ENCODE measurements around the gene CAND2. TPM values are rescaled to one million over a fixed set of nuclear protein-coding genes. Genes with fewer than 3 reads are reported as not detected.

The CAND2 gene
- total RNA-seq, 4 donors from 2014 or later = 11.5 to 29.9 (median 19.4) TPM

GRCh38 chr3:12799525-12800440, 3.3 kb downstream of the CAND2 start:
- TF ChIP-seq CTCF (IDR thresholded peaks at IDR 0.05) (peak in 1 of 4 experiments; percentile 9), POLR2AphosphoS5 (IDR thresholded peaks at IDR 0.05) (no peak)
- ATAC-seq = no peak
- H3K36me3 ChIP-seq = peaks cover 0 to 18% of the 10 kb centered on the region in 2 donors
- no peaks in the 10 kb centered on the region for H3K27me3 ChIP-seq
- no peaks in the 10 kb centered on the region for H3K9me3 ChIP-seq
- H3K4me3 ChIP-seq = no peak overlapping the region
- H3K4me1 ChIP-seq = peaks cover 0 to 35% (median 5%) of the 10 kb centered on the region in 3 donors
- 70 to 80% methylated on average over 1 to 2 of the region's 7 CpGs for WGBS, 2 donors (ENCODE audit: low coverage in 1 of 2)
- peak overlapping the region in 2 of 4 donors; percentile 24 to 93 for H3K27ac ChIP-seq

GRCh38 chr3:12803371-12803770, 6.9 kb downstream of the CAND2 start:
- H3K27me3 ChIP-seq = no peaks in the 10 kb centered on the region
- no peak overlapping the region for H3K27ac ChIP-seq
- peaks cover 0 to 54% of the 10 kb centered on the region in 2 donors for H3K36me3 ChIP-seq
- no peak for ATAC-seq
- TF ChIP-seq POLR2A (IDR thresholded peaks at IDR 0.05) (no peak), POLR2AphosphoS5 (IDR thresholded peaks at IDR 0.05) (no peak), CTCF (IDR thresholded peaks at IDR 0.05) (no peak), EP300 (IDR thresholded peaks at IDR 0.05) (no peak)
- H3K4me3 ChIP-seq = no peak overlapping the region
- WGBS, 2 donors (ENCODE audit: low coverage in 1 of 2) = 100% methylated on average over 2 of the region's 12 CpGs; no CpG with 5 or more reads in 1 of the 2 donors
- H3K4me1 ChIP-seq = peaks cover 0 to 10% (median 0%) of the 10 kb centered on the region in 3 donors
- no peaks in the 10 kb centered on the region for H3K9me3 ChIP-seq

GRCh38 chr3:12807066-12807465, 10.6 kb downstream of the CAND2 start:
- TF ChIP-seq POLR2AphosphoS5 (IDR thresholded peaks at IDR 0.05) = no peak
- no peak for TF ChIP-seq POLR2A (IDR thresholded peaks at IDR 0.05)
- no peak for TF ChIP-seq EP300 (IDR thresholded peaks at IDR 0.05)
- no peak for TF ChIP-seq CTCF (IDR thresholded peaks at IDR 0.05)
- H3K27ac ChIP-seq = peak overlapping the region in 2 of 4 donors; percentile 34 to 85

DNA sequence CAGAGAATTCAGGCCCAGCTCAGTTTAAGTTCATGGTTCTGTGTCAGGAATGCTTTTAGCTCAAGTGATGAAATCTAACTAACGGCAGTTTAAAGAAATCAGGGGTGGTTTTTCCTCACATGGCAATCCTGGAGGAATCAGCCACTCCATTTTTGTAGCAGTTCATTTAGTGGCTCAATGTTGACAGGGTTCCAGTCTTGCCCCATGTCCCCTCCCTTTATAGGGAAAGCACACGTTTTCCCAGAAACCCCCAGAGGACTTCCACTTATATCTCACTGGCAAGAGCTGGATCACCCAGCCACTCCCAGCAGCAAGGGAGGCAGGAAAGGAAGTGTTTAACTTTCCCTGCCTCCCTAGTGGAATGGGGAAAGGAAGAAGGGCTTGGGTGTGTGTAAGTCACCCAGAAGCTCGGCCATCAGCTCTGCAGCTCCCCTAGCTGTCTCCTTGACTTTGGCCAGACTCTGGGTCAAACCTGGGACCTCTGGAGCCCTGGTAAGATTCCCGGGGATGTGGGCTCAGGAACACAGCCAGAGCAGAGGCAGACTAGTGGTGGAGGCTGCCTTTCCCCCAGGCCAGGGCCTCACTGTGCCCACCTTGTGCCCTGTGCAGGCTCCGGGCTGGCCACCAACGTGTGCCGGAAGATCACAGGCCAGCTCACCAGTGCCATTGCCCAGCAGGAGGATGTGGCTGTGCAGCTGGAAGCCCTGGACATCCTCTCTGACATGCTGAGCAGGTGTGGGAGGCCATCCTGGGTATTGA, 11.3 kb downstream of the CAND2 start:
- Histone ChIP-seq H3K36me3 (peaks cover 0 to 61% of the 10 kb centered on the region in 2 donors), H3K27ac (peak overlapping the region in 3 of 4 donors; percentile 3 to 85 (median 78)), H3K27me3 (no peaks in the 10 kb centered on the region), H3K4me1 (peaks cover 0 to 21% (median 10%) of the 10 kb centered on the region in 3 donors), H3K4me3 (no peak overlapping the region), H3K9me3 (no peaks in the 10 kb centered on the region)
- TF ChIP-seq POLR2AphosphoS5 (IDR thresholded peaks at IDR 0.05) = no peak
- TF ChIP-seq POLR2A (IDR thresholded peaks at IDR 0.05) = no peak
- TF ChIP-seq CTCF (IDR thresholded peaks at IDR 0.05) = no peak
- no peak for TF ChIP-seq EP300 (IDR thresholded peaks at IDR 0.05)
- whole genome bisulfite sequencing, 2 donors (ENCODE audit: low coverage in 1 of 2) = 32 to 57% methylated on average over 2 to 3 of the region's 7 CpGs
- ATAC-seq = no peak

More at GRCh38 chr3:12807066-12807465, 10.6 kb downstream of the CAND2 start:
- Histone ChIP-seq H3K27me3 (no peaks in the 10 kb centered on the region), H3K9me3 (no peaks in the 10 kb centered on the region), H3K36me3 (peaks cover 0 to 59% of the 10 kb centered on the region in 2 donors), H3K4me3 (no peak overlapping the region), H3K4me1 (peaks cover 0 to 21% (median 10%) of the 10 kb centered on the region in 3 donors)
- no peak for ATAC-seq
- 93% methylated on average over 8 of the region's 9 CpGs; no CpG with 5 or more reads in 1 of the 2 donors for WGBS, 2 donors (ENCODE audit: low coverage in 1 of 2)

All from gastroesophageal sphincter (tissue), 4 donors.